GM12878 (cell line): ENCODE results near the gene SYCE3. TPM values are rescaled to one million over a fixed set of nuclear protein-coding genes. Genes with fewer than 3 reads are reported as not detected.

Experiments
- ATAC-seq: fragments of 200-7000 bp; cut with Tn5 transposase; 3 replicates; pipeline ENCODE4 v1.9.1; 2020; ENCODE audit warnings: mild to moderate bottlenecking, moderate library complexity
- BruUV-seq: library from RNA; stranded (reverse); fragments of 400-500 nt; replicated peaks from 2 replicates; lab custom pipeline; 2021; lab: Mats Ljungman, UMichigan
- CTCF ChIA-PET: fragments of 300-600 bp; sonication (Branson Sonifier 250); formaldehyde crosslinking; extraction: SDS; loops from one replicate; lab custom pipeline; 2021; ENCODE audit warnings: inconsistent platforms; lab: Yijun Ruan, JAX
- POLR2A ChIA-PET: fragments of 350-600 bp; formaldehyde crosslinking; extraction: SDS; loops from one replicate; lab custom pipeline; 2021; ENCODE audit warnings: inconsistent platforms; lab: Charles Lee
- RAD21 ChIA-PET: fragments of 300-600 bp; sonication (Branson Sonifier 250); formaldehyde crosslinking; loops from one replicate; lab custom pipeline; 2023; ENCODE audit warnings: antibody characterized with exemption; ENCODE audit not compliant: unreplicated experiment; lab: Charles Lee
- SMC1A ChIA-PET: fragments of 300-600 bp; sonication (Branson Sonifier 250); formaldehyde crosslinking; loops from one replicate; lab custom pipeline; 2023; ENCODE audit not compliant: unreplicated experiment, uncharacterized antibody; lab: Charles Lee
- DNase-seq: peaks from one replicate; pipeline ENCODE4 v3.0.0-alpha.2; 2011; ENCODE audit warnings: low read depth, low spot score
- FAIRE-seq: peaks from 3 replicates; lab custom pipeline; 2011; peaks lifted over from hg19 to GRCh38; lab: Jason Lieb, UNC
- H2AFZ ChIP-seq: 2 replicates; pipeline ENCODE4 v1.6.0; 2011; ENCODE audit warnings: low read depth, low read length, control low read depth; ENCODE audit not compliant: control insufficient read depth
- H3K27ac ChIP-seq: 2 replicates; pipeline ENCODE4 v1.5.1; 2011; ENCODE audit warnings: control low read depth; ENCODE audit not compliant: control insufficient read depth, insufficient read depth
- H3K27me3 ChIP-seq, 2 experiments: replicated peaks in 1 of 2; 2 replicates each; pipeline versions ENCODE4 v1.6.0 to v1.6.1; 2011; ENCODE audit warnings: low read length in 1 of 2; ENCODE audit not compliant: control insufficient read depth in 2 of 2, insufficient read depth in 2 of 2
- H3K36me3 ChIP-seq, 2 experiments: 2 replicates each; pipeline ENCODE4 v1.5.1; 2011; ENCODE audit warnings: low read length in 1 of 2; ENCODE audit not compliant: control insufficient read depth in 2 of 2, insufficient read depth in 2 of 2
- H3K4me1 ChIP-seq: 2 replicates; pipeline ENCODE4 v1.6.1; 2011; ENCODE audit warnings: mild to moderate bottlenecking, low read length, moderate library complexity, mixed read lengths; ENCODE audit not compliant: control insufficient read depth, insufficient read depth
- H3K4me2 ChIP-seq: 2 replicates; pipeline ENCODE4 v1.6.0; 2011; ENCODE audit warnings: control low read depth; ENCODE audit not compliant: control insufficient read depth, insufficient read depth
- H3K4me3 ChIP-seq: fragments of 200-600 bp; sonication (generic); 2 replicates; pipeline ENCODE4 v1.5.1; 2016
- H3K79me2 ChIP-seq: 2 replicates; pipeline ENCODE4 v1.6.0; 2011; ENCODE audit warnings: low read length; ENCODE audit not compliant: control insufficient read depth, insufficient read depth
- H3K9ac ChIP-seq: 2 replicates; pipeline ENCODE4 v1.8.0; 2011; ENCODE audit warnings: low read length, control low read depth, mixed read lengths; ENCODE audit not compliant: control insufficient read depth, insufficient read depth
- H3K9me3 ChIP-seq: replicated peaks from 3 replicates; pipeline ENCODE4 v1.5.1; 2011; ENCODE audit warnings: mild to moderate bottlenecking, low read length; ENCODE audit not compliant: control insufficient read depth, insufficient read depth
- H4K20me1 ChIP-seq: 2 replicates; pipeline ENCODE4 v1.6.0; 2011; ENCODE audit not compliant: control insufficient read depth, insufficient read depth
- BCL11A ChIP-seq: IDR thresholded peaks from 2 replicates; pipeline ENCODE4 v1.6.1; 2011; ENCODE audit warnings: low read depth, low read length
- WGBS: methylation state at CpG from one replicate; pipeline ENCODE4 v1.1.6; 2016; ENCODE audit warnings: low lambda C conversion rate; ENCODE audit not compliant: insufficient replicate concordance, insufficient coverage; ENCODE audit errors: missing lambda C conversion rate; 5-methylcytosine and 5-hydroxymethylcytosine counted together
- in situ Hi-C: fragments of 300-500 bp; cut with MboI; formaldehyde crosslinking; loops from 9 replicates; pipeline ENCODE4 v1.14.3; 2018; ENCODE audit warnings: mixed read lengths
- intact Hi-C: fragments of 100-400 bp; cut with micrococcal nuclease; formaldehyde crosslinking; loops from one replicate; pipeline ENCODE4 v1.14.2; 2022; ENCODE audit not compliant: unreplicated experiment
- polyA plus RNA-seq, 11 experiments: library from polyadenylated mRNA; depleted of rRNA in 4 of 11; unstranded in 6 of 11; stranded (reverse) in 5 of 11; fragments of >200 nt; fragmentation: Nextera tagmentation in 4 of 11; fragmentation: Illumina TruSeq in 1 of 11; extraction: Ambion mirVana in 4 of 11; extraction: Trizol in 1 of 11; gene quantifications; 1 replicate in 1 of 11; 2 replicates in 10 of 11; pipeline versions ENCODE4 v1.2.1 to v1.2.3, GENCODE V29; 2011 to 2016; ENCODE audit warnings: inconsistent platforms in 2 of 11, missing spikeins in 2 of 11, low read depth in 1 of 11
- total RNA-seq, 4 experiments: library from RNA; depleted of rRNA in 3 of 4; stranded (reverse); fragments of >200 nt in 3 of 4; fragmentation: Illumina TruSeq in 1 of 4; extraction: Trizol in 1 of 4; gene quantifications; 2 replicates each; pipeline versions ENCODE4 v1.2.1 to v1.2.3, GENCODE V29; 2013 to 2021
- TF ChIP-seq, protein P1 (sequence below): fragments of 450-650 bp; formaldehyde crosslinking; IDR thresholded peaks from 2 replicates; pipeline ENCODE4 v1.5.0; 2022; ENCODE audit warnings: mild to moderate bottlenecking, missing genetic modification characterization
- TF ChIP-seq, protein P2 (sequence below): fragments of 450-650 bp; formaldehyde crosslinking; IDR thresholded peaks from 2 replicates; pipeline ENCODE4 v1.4.0; 2022; ENCODE audit warnings: mild to moderate bottlenecking, moderate library complexity
- TF ChIP-seq, protein P3 (sequence below): fragments of 450-650 bp; IDR thresholded peaks from 2 replicates; pipeline ENCODE4 v1.6.1; 2018; ENCODE audit warnings: borderline replicate concordance, mild to moderate bottlenecking; ENCODE audit not compliant: partially characterized antibody

Gene SYCE3
- total and polyA plus RNA-seq, 10 of the 15 experiments (the other 5 are each of a cell fraction or from before 2014, with no cell fraction given) = 0.38 to 0.91 (median 0.76) TPM; not detected in 4

DNA sequence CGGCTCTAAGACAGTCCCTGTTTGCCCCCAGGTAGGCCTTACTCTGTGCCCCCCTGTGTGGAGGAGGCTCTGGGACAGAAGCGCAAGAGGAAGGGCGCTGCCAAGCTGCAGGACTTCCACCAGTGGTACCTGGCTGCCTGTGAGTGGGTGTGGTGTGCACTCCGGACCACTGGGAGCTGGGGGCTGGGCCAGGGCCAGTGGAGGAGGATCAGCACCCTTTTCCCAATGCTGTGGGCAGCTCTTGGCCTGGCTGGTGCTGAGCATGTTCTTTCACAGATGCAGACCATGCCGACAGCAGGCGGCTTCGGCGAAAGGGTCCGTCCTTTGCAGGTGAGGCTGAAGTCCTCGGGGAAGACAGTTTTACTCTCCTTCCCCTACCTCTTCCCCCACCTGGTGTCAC is 41.0 kb downstream of the SYCE3 start:
- Histone ChIP-seq H3K9me3 (no peaks in the 10 kb centered on the region), H3K4me2 (no peak overlapping the region), H2AFZ (no peak overlapping the region), H4K20me1 (no peaks in the 10 kb centered on the region), H3K36me3 (peaks cover 5 to 50% of the 10 kb centered on the region in 2 experiments; a peak in 3 of 4 replicates), H3K27ac (no peak overlapping the region), H3K4me3 (no peak overlapping the region), H3K27me3 (no peaks in the 10 kb centered on the region), H3K4me1 (peaks cover 4% of the 10 kb centered on the region; the same call in 1 of the 2 replicates), H3K9ac (no peak overlapping the region), H3K79me2 (peaks cover 21% of the 10 kb centered on the region)
- in situ Hi-C loops = no loop called here
- DNase-seq (no peak), ATAC-seq (no peak), FAIRE-seq (no peak)
- no peak for TF ChIP-seq BCL11A
- TF ChIP-seq, protein P1, sequence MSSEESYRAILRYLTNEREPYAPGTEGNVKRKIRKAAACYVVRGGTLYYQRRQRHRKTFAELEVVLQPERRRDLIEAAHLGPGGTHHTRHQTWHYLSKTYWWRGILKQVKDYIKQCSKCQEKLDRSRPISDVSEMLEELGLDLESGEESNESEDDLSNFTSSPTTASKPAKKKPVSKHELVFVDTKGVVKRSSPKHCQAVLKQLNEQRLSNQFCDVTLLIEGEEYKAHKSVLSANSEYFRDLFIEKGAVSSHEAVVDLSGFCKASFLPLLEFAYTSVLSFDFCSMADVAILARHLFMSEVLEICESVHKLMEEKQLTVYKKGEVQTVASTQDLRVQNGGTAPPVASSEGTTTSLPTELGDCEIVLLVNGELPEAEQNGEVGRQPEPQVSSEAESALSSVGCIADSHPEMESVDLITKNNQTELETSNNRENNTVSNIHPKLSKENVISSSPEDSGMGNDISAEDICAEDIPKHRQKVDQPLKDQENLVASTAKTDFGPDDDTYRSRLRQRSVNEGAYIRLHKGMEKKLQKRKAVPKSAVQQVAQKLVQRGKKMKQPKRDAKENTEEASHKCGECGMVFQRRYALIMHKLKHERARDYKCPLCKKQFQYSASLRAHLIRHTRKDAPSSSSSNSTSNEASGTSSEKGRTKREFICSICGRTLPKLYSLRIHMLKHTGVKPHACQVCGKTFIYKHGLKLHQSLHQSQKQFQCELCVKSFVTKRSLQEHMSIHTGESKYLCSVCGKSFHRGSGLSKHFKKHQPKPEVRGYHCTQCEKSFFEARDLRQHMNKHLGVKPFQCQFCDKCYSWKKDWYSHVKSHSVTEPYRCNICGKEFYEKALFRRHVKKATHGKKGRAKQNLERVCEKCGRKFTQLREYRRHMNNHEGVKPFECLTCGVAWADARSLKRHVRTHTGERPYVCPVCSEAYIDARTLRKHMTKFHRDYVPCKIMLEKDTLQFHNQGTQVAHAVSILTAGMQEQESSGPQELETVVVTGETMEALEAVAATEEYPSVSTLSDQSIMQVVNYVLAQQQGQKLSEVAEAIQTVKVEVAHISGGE = no peak
- TF ChIP-seq, protein P2, sequence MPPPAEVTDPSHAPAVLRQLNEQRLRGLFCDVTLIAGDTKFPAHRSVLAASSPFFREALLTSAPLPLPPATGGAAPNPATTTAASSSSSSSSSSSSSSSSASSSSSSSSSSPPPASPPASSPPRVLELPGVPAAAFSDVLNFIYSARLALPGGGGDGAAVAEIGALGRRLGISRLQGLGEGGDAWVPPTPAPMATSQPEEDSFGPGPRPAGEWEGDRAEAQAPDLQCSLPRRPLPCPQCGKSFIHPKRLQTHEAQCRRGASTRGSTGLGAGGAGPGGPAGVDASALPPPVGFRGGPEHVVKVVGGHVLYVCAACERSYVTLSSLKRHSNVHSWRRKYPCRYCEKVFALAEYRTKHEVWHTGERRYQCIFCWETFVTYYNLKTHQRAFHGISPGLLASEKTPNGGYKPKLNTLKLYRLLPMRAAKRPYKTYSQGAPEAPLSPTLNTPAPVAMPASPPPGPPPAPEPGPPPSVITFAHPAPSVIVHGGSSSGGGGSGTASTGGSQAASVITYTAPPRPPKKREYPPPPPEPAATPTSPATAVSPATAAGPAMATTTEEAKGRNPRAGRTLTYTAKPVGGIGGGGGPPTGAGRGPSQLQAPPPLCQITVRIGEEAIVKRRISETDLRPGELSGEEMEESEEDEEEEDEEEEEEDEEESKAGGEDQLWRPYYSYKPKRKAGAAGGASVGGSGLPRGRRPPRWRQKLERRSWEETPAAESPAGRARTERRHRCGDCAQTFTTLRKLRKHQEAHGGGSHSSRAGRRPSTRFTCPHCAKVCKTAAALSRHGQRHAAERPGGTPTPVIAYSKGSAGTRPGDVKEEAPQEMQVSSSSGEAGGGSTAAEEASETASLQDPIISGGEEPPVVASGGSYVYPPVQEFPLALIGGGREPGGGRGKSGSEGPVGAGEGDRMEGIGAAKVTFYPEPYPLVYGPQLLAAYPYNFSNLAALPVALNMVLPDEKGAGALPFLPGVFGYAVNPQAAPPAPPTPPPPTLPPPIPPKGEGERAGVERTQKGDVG (CRISPR knock-in tag) = no peak
- TF ChIP-seq, protein P3, sequence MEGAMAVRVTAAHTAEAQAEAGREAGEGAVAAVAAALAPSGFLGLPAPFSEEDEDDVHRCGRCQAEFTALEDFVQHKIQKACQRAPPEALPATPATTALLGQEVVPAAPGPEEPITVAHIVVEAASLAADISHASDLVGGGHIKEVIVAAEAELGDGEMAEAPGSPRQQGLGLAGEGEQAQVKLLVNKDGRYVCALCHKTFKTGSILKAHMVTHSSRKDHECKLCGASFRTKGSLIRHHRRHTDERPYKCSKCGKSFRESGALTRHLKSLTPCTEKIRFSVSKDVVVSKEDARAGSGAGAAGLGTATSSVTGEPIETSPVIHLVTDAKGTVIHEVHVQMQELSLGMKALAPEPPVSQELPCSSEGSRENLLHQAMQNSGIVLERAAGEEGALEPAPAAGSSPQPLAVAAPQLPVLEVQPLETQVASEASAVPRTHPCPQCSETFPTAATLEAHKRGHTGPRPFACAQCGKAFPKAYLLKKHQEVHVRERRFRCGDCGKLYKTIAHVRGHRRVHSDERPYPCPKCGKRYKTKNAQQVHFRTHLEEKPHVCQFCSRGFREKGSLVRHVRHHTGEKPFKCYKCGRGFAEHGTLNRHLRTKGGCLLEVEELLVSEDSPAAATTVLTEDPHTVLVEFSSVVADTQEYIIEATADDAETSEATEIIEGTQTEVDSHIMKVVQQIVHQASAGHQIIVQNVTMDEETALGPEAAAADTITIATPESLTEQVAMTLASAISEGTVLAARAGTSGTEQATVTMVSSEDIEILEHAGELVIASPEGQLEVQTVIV = no peak
- no TSS peak for BruUV-seq
- ChIA-PET CTCF (no interaction called here), SMC1A (no interaction called here), POLR2A (no interaction called here), RAD21 (interaction anchor here (1.2 kb wide), 1 partner anchor 99 kb away, joined by 3 read pairs; no protein-coding TSS in a partner anchor)
- 86% methylated on average over 9 of the region's 10 CpGs for WGBS
- intact Hi-C loops = no loop called here
